Iris pigment epithelial cell (primary cell): ENCODE measurements around the gene MEGF10.

Experiments
- DNase-seq: peaks from one replicate; pipeline ENCODE4 v3.0.0-alpha.2; 2011; ENCODE audit warnings: low read depth

The MEGF10 gene

DNA sequence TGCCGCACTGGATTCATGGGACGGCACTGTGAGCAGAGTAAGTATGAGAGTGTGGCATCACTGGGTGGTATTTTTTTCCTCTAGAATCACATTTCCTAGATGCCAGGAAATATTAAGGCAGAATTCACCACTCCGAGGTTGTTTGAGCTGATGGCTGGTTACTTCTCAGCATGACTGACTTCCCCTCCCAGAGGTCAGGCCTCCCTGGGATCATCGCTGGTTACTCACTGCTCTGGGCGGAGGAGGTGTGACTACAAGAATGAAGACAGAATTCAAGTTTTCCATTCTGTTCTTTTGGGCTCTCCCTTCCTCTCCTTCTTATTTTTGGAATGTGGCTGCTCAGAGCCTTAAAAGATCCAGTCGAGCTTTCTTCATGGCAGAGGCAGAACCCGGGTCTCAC lies 150.2 kb downstream of the MEGF10 start:
- peak; percentile 49 for DNase-seq

DNA sequence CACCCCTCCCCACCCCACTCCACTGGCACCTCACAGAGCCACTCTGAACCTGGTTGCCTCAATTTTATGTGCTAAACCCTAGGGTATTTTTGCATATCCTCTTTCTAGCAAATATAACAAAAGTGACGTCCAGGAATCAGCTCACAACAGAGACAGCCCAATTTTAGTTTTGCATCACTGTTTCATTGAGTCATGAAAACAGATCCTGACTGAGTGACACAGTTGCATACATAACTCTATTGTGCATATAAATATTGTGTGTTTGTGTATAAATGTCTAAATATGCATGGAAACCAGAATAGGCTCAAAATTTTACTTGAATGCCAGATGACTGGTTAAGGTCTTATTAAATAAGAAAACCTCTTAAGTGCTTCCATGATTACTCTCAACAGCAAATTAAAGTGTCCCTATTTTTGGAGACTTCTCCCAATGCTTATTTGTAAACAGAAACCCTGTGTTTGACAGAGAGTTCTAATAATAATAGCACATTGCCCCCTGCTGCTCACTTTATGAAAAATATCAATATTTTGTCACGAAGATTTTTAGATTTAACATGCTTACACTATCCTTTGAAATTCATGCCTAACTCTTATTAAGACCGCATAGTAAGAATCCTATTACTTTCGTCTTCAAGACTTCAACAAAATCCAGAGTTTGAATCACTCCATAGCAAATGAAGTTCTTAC lies 151.3 kb downstream of the MEGF10 start:
- DNase-seq: peak; percentile 28

DNA sequence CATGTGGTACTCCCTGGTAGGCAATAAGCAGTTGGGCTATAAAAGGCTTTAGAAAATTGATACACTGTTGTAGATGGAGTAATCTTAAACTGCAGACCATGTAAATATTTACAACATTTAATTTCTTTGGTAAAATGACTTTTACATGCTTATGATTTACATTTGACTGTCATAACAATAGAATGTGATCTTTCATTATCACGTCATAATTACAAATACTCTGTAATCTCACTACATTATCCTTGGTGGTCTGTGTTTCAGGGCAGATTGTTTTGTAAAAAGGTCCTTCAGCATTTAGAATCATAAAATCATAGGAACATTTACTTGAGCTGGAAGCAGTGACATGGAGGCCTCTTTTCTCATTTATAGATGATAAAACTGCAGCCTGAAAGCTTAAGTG lies 153.6 kb downstream of the MEGF10 start:
- DNase-seq: no peak

DNA sequence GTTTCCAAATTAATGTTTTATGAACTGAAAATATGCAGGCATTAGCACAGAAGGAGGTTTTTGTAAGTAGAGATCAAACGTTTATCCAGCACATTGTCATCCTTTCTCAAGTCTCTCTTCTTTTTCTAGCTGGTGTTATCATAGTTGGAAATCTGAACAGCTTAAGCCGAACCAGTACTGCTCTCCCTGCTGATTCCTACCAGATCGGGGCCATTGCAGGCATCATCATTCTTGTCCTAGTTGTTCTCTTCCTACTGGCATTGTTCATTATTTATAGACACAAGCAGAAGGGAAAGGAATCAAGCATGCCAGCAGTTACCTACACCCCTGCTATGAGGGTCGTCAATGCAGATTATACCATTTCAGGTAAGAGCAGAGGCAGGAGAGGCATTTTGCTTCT lies 154.7 kb downstream of the MEGF10 start:
- DNase-seq: no peak

DNA sequence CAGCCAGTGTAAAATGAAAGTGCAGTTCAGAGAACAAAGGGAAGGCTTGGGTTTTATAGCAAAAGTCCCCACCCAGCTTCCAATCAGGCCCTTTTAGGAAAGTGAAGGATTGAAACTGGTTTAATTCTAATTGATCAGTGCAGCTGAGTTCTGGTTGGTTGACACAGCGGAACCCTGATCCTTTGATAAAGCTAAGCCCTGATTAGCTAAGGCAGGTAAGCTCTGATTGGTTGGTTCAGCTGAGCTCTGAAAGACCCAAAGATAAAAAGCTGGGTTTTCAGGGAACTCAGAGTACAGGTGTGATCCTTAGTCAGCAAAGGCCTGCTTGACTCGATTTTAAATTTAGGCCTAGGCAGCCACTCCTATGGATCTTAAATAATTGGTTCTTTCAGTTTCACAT lies 156.0 kb downstream of the MEGF10 start:
- DNase-seq: no peak

DNA sequence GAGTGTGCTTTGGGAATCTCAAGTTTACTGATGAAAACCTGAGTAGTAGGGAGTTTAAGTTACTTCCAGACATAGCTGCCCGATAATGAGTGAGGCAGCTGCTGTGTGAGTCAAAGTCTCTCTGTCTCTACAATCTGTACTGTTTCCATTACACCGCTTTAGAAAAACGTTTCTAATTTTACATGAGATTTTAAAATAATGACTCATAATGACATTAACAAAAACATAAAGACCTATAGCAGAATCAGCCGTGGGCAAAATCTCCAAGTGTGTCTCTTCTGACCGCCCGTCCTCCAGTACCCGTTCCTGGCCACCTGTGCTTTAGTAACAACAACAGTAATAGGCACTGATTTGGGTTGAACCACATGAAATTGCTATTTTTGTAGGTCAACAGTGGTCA lies 157.2 kb downstream of the MEGF10 start:
- DNase-seq: peak; percentile 75

DNA sequence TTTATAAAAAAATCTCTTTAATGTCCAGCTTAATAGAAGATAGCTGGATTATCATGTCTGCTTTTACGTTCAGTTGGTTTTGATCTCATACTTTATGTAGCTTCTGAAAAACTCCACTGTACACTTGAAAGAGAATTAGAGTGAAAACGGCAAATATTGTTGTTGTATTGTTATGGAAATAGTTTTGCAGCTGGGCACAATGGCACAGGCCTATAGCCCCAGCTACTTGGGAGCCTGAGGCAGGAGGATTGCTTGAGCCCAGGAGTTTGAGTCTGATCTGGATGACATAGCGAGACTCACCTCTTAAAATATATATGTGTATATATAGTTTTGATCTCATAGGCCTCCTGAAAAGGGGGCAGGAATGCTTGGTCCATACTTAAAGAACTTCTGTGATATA lies 159.4 kb downstream of the MEGF10 start:
- no peak for DNase-seq

DNA sequence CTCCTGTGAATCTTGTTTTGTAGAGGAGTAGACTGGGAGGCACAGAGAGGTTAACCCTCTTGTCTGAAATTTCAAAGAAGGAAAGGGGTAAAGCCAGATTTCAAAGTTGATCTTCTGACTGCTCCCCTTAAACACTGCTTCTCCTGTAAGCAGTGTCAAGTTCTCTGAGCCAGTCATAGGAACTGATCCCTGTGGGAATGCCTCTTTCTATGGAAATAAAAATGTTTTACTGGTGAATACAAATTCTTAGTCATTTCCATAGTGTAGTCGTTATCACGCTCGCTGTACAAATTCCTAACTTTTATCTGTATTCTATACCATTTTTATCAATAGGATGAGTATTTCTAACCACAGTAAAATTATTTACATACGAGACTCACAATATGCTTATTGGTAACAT lies 160.5 kb downstream of the MEGF10 start:
- no peak for DNase-seq

DNA sequence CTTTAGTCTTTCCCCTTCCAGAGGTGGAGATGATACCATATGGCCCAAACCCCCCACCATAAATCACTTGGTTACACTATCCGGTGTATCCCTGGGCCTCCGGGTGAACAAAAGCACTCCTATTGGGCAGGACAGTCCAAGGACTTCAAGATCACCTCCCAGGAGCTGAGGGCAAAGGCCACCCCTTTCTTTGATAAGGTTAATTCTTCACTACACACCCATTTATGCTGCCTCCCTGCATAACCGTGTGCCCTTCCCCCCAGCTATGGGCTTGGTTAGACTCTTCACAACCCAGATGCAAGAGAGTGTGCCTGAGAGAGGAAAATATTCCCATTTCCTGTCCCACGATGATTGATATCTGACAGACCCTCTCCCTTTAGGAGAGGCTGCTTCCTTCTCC lies 162.0 kb downstream of the MEGF10 start:
- no peak for DNase-seq

DNA sequence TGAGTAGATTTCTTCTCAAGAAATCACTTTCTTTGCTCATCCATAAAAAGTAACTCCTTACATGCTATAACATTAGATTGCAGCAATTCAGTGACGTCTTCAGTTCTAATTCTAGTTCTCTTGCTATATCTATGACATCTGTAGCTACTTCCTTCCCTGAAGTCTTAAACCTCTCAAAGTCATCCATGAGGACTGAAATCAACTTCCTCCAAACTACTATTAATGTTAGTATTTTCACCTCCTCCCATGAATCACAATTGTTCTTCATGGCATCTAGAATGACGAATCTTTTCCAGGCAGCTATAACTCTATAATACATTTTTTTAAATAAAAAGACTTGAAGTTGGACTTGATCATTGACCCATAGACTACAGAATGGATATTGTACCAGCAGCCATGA lies 180.6 kb downstream of the MEGF10 start:
- no peak for DNase-seq

DNA sequence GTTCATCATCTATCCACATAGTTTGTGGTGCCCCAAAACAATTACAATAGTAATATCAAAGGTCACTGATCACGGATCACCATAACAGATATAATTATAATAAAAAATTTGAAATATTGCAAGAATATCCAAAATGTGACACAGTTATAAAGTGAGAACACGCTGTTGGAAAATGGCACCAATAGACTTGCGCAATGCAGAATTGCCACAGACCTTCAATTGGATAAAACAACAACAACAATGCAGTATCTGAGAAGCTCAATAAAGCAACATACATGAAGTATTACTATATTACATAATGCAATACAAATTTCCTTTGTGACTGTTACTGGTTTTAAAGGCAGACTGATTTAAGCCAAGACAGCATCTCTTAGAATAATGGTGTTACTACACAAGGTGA lies 182.1 kb downstream of the MEGF10 start:
- DNase-seq: no peak

DNA sequence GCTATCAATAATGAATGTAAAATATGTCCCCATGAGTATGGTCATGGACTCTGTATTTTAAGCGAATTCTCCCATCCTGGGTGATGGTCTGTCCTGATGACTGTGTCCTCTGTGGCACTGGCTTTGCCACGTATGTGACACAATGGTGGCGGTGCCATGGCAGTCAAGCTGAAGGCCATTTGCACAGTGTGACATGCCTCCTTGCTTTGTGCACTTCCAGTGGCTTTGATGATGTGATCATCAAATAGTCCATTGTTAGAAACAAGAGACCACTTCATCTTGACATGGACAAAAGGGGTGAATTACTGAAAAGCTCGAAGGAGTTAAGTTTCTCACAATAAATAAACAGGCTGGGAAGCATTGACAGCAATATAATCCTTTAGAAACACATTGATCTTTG lies 195.9 kb downstream of the MEGF10 start:
- no peak for DNase-seq

DNA sequence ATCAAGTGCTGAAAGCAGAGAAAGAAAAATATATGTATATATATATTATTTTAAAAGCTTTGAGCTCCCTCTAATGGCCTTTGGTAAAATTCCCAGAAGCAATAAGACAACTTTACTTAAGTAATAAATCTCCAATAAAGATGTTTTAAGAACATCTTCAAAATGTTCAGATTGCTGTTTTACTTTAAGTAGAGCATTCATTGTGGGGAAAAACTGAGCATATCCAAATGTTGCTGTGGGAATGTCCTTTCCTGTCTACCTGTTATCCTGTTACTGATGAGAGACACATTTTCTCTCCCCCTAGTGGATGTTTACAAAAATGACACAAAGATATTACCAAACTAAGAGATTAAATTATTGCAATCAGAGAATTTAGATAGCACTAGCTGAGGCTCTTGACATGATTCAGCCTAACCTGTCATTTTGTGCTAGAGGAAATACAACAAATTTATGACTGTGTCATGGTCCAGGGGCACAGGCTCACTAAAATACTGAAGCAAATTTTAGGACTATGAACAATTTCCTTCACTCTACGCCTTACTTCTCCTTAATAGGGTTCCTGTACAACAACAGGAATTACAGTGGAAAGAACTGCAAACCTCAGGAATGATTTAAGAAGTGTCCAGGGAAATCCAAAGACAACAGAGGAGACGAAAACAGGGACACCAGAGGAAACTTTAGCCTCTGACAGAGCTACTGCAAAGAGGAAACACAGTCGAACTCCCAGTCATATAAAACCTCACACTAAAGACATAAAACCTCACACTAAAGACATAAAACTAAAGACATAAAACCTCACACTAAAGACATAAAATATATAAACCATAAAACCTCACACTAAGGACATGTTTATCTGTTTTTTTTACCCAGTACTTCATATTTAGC lies 202.5 kb downstream of the MEGF10 start:
- DNase-seq: peak; percentile 38

DNA sequence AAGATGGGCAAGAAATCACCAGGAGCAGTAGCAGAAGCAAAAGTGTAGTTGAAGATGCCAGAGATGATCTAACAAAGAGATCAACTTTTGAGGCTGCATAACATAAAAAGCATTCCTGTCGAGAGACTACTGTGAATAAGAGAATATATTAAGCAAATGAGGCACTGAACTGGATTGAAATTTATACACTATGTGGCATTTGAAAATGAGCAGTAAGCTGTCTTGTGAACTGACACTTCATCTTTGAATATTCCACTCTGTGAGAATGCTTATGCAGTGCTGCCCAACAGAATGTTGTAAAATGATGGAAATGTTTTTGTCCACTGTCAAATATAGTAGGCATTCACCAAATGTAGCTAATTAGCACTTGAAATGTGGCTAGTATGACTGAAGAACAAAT lies 208.0 kb downstream of the MEGF10 start:
- DNase-seq: no peak

DNA sequence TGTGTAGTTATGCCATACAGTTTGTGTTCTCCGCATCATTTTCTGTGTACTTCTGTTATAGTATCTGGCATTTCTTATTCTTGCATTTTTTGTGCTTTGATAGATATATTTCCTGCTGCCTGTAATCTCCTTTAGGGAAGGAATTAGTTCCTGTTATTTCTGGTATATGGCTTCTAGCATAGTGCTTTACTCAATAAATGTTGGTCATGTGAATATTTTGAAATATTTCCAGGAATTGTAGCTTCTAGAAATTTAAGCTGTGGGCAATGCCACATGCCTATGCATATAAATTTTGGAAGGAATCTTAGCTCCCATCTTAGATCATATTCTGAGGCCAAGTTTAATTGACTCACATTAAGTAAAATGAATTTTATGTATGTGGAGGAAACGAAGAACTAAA lies 215.3 kb downstream of the MEGF10 start:
- no peak for DNase-seq

DNA sequence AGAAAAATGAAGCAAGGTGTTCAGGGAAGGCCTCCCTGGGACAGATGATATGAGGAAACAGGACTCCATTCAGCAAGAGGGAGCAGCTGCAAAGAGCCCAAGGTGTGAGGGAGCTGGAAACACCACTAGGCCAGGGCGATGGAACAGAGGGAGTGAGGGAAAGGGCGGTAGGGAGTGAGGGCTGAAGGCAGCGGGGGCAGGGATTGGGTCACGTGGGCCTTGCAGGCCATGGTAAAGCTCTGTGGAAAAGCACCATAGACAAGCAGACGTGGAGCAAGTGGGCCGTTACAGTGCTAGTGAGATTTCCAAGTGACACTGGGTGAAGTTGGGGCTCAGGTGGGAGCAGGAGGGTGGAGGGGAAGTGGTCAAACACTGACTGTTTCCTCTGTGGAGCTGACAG lies 216.0 kb downstream of the MEGF10 start:
- DNase-seq: no peak

DNA sequence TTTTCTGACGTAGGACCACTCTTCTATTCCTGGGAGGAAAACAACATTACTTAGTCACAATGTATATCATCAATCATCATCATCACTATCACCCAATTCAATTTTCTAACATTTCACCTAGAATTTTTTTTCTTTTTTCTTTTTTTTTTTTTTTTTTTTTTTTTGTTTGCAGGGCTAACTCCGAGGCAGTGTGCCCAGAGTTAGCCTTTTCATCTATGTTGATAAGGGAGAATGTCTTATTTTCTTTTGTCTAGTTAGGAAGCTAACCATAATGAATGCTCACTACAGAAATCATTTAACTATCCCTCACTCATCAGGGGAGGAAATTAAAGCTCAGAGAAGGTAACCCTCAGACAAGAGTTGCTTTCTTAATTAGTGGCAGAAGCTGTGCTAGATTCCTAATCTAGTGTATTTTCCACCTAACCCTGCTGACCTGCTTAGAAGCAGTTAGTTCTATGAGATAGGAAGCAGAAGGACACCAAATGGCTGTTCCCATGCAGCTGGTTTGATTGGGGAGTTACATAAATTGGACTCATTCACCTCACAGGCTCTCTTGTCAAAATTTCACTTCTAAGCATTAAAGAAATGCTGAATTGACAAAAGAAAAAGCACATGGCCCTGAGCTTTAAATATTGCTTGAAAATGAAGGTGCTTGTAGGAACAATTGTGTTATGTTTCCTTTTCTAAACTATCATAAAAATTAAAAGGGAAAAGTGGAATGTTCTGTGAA lies 218.2 kb downstream of the MEGF10 start:
- DNase-seq: no peak
